Thyroid gland (tissue), 4 donors: Measurements from ENCODE around the gene NFKB1.

Experiments
- POLR2A ChIP-seq, 2 donors: fragments of 450-650 bp; IDR thresholded peaks; one replicate each; pipeline ENCODE4 v1.6.1; 2017; ENCODE audit warnings: antibody characterized with exemption in 2 of 2, mild to moderate bottlenecking in 2 of 2, moderate library complexity in 1 of 2
- TF ChIP-seq, protein P1 (sequence below), 6 experiments: fragments of 200-600 bp in 3 of 6; fragments of 450-650 bp in 3 of 6; sonication (generic) in 3 of 6; IDR thresholded peaks; one replicate each; pipeline ENCODE4 v1.5.1; 2016 to 2019; ENCODE audit warnings: antibody characterized with exemption in 6 of 6, mild to moderate bottlenecking in 2 of 6, inconsistent platforms in 1 of 6, moderate library complexity in 1 of 6

DNA sequence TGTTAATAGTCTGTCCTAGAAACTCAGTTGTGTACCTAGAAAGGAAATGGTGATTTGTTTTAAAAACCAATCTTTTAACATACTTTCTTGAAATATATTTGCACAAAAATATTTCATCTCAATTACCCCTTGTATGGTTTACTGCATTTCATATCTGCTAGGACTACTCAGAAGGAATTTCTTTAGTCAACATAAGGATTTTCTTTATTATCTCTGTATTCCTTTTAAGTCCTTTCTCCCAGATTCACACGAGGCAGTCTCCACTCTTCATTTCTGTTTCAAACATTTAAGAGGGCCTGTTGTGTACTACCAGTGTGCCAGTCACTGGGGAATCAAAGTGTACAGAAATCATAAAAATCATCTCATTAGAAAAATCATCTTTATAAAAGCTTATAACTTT, 28.8 kb downstream of the NFKB1 start:
- TF ChIP-seq, protein P1, sequence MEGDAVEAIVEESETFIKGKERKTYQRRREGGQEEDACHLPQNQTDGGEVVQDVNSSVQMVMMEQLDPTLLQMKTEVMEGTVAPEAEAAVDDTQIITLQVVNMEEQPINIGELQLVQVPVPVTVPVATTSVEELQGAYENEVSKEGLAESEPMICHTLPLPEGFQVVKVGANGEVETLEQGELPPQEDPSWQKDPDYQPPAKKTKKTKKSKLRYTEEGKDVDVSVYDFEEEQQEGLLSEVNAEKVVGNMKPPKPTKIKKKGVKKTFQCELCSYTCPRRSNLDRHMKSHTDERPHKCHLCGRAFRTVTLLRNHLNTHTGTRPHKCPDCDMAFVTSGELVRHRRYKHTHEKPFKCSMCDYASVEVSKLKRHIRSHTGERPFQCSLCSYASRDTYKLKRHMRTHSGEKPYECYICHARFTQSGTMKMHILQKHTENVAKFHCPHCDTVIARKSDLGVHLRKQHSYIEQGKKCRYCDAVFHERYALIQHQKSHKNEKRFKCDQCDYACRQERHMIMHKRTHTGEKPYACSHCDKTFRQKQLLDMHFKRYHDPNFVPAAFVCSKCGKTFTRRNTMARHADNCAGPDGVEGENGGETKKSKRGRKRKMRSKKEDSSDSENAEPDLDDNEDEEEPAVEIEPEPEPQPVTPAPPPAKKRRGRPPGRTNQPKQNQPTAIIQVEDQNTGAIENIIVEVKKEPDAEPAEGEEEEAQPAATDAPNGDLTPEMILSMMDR (IDR thresholded peaks at IDR 0.05): no peak
- no peak for TF ChIP-seq POLR2A (IDR thresholded peaks at IDR 0.05)
